ENCODE results near the gene PCLAF.

Gene PCLAF

GRCh38 chr15:64381000-64381751, at the start of gene PCLAF:
Gene PCLAF (minus strand): TSS chr15:64381441. CDS start chr15:64381371, 70 bp downstream.
- no peak for TF ChIP-seq CTCF (IDR thresholded peaks at IDR 0.05; ENCODE audit: insufficient read depth, low read length, missing control alignments)
- CTCF ChIA-PET = interaction anchor here (1.4 kb wide), 1 partner anchor 16 kb away, joined by 3 read pairs; no protein-coding TSS in a partner anchor
- H3K4me3 ChIP-seq (ENCODE audit: low read depth, low read length) = peak within 1 kb of the TSS; percentile 67
- peak; percentile 60 for DNase-seq (ENCODE audit: low read depth, low spot score)
- POLR2A ChIA-PET = no interaction called here

- no peak for TF ChIP-seq CTCF (IDR thresholded peaks at IDR 0.05; ENCODE audit: insufficient read depth, low read length, missing control alignments)
- ChIA-PET CTCF (interaction anchor here (0.9 to 2.8 kb wide), 6 partner anchors 223 to 297 kb away, joined by 3 to 19 read pairs (median 6); no protein-coding TSS in a partner anchor), POLR2A (interaction anchor here (1.1 kb wide), 1 partner anchor 249 kb away, joined by 3 read pairs; no protein-coding TSS in a partner anchor)
- H3K4me3 ChIP-seq (ENCODE audit: low read depth, low read length) = no peak overlapping the region
- peak; percentile 60 for DNase-seq (ENCODE audit: low read depth, low spot score)
These were observed 48.9 kb upstream of the PCLAF start for GRCh38 chr15:64430000-64430735.

GRCh38 chr15:64429448-64429847, 48.2 kb upstream of the PCLAF start:
- no peak overlapping the region for H3K4me3 ChIP-seq (ENCODE audit: low read depth, low read length)
- CTCF ChIA-PET = interaction anchor here (1.1 to 6.5 kb wide), 5 partner anchors 224 to 299 kb away, joined by 7 to 128 read pairs (median 19); no protein-coding TSS in a partner anchor
- POLR2A ChIA-PET = interaction anchor here (1.1 kb wide), 1 partner anchor 250 kb away, joined by 3 read pairs; no protein-coding TSS in a partner anchor

GRCh38 chr15:64426845-64427465, 45.7 kb upstream of the PCLAF start:
- no peak for DNase-seq (ENCODE audit: low read depth, low spot score)
- no peak overlapping the region for H3K4me3 ChIP-seq (ENCODE audit: low read depth, low read length)
- CTCF ChIA-PET = interaction anchor here (0.6 to 6.5 kb wide), 27 partner anchors 9 to 306 kb away, joined by 3 to 128 read pairs (median 4); partner anchors contain the start of gene ZNF609
- no peak for TF ChIP-seq CTCF (IDR thresholded peaks at IDR 0.05; ENCODE audit: insufficient read depth, low read length, missing control alignments)
- POLR2A ChIA-PET = no interaction called here

More at GRCh38 chr15:64429448-64429847, 48.2 kb upstream of the PCLAF start:
- no peak for DNase-seq (ENCODE audit: low read depth, low spot score)
- TF ChIP-seq CTCF (IDR thresholded peaks at IDR 0.05; ENCODE audit: insufficient read depth, low read length, missing control alignments) = no peak

- DNase-seq (ENCODE audit: low read depth, low spot score) = no peak
- ChIA-PET POLR2A (no interaction called here), CTCF (interaction anchor here (1.1 to 6.5 kb wide), 8 partner anchors 9 to 303 kb away, joined by 3 to 128 read pairs (median 12); no protein-coding TSS in a partner anchor)
- no peak overlapping the region for H3K4me3 ChIP-seq (ENCODE audit: low read depth, low read length)
- TF ChIP-seq CTCF (IDR thresholded peaks at IDR 0.05; ENCODE audit: insufficient read depth, low read length, missing control alignments) = no peak
These were observed 44.0 kb upstream of the PCLAF start for GRCh38 chr15:64425221-64425620.
